T-helper 1 cell treated with Interleukin-12 subunit alpha and Interleukin-12 subunit beta and Interleukin-4 antibody, amounts not matched to agents 30 μg/mL and 1 μg/mL, for 36 hours (primary cell): Measurements from ENCODE around the gene JAZF1.
"Not testable (repeated sequence)": the region's sequence is repeated elsewhere in the genome, so short reads cannot be mapped to it uniquely, and the experiment has no call there.

Experiments
- H3K27ac Mint-ChIP-seq: one replicate; pipeline ENCODE4 v1.8.0; 2021; ENCODE audit warnings: mild to moderate bottlenecking, mixed read lengths
- H3K27me3 Mint-ChIP-seq: one replicate; pipeline ENCODE4 v1.8.0; 2021; ENCODE audit warnings: low read depth, mixed read lengths
- H3K36me3 Mint-ChIP-seq: one replicate; pipeline ENCODE4 v1.8.0; 2021; ENCODE audit warnings: low read depth, mixed read lengths
- H3K4me1 Mint-ChIP-seq: one replicate; pipeline ENCODE4 v1.8.0; 2021; ENCODE audit warnings: low read depth, mixed read lengths
- H3K4me3 Mint-ChIP-seq: one replicate; pipeline ENCODE4 v1.8.0; 2021; ENCODE audit warnings: mild to moderate bottlenecking, moderate library complexity, mixed read lengths
- H3K9me3 Mint-ChIP-seq: one replicate; pipeline ENCODE4 v1.8.0; 2021; ENCODE audit warnings: mixed read lengths

Gene JAZF1

DNA sequence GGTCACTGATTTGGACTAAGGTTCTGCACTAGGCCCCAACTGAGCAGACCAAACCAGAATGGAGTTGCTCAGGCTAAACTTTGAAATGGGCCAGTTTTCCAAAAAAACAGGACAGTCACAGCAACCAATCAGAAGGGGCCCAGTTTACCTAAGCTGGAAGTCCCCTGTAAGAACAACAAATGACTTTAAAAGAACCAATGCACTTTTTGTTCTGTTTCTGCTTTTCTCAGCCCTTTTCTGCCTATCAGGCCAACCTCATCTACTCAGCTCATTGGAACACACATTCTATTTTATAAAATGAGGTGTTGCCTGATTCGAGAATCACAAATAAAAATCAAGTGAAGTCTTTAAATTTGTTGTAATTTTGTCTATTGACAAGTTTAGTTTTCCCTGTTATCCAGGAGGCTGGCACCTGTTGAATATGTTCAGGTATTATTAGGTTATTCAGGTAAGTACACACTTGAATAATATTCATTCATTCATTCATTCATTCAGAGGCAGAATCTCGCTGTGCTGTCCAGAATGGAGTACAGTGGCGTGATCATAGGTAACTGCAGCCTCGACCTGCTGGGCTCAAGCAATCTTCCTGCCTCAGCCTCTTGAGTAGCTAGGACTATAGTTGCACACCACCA, 271.9 kb downstream of the JAZF1 start:
- no peak overlapping the region for H3K27ac Mint-ChIP-seq
- H3K36me3 Mint-ChIP-seq, result no peaks in the 10 kb centered on the region
- peaks cover 23% of the 10 kb centered on the region for H3K27me3 Mint-ChIP-seq
- H3K9me3 Mint-ChIP-seq, result no peaks in the 10 kb centered on the region
- no peaks in the 10 kb centered on the region for H3K4me1 Mint-ChIP-seq
- H3K4me3 Mint-ChIP-seq, result no peak overlapping the region

DNA sequence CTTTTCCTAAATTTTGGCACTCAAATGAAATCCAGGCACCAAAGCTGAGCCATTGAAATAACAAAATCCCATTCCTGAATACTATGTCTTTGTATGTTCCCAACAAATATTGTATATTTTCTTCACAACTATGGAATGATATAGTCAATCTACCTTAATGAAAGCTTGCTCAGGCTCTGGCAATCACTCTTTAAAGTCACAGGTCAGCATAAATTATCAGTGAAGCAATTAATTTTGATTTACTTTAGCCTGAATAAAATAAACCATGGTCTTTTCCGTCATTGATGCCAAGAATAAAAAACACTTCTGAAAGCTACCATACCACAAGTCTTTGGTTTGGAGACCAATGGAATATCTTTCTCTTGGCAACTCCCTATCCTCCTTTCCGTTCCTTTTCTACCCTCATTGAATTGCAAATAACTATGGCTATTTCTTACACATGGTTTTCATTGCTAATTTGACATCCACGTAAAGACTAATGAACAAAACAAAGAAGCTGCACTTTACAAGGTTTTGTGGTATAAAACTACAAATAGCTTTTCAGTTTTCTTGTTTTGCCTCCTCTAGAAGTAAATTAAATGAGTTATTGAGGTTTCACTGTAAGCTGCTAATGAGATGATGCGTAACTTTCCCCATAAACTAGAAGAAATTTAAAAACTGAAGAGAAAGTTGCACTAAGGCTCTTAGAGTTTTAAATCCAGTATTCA, 274.1 kb downstream of the JAZF1 start:
- no peak overlapping the region for H3K4me3 Mint-ChIP-seq

DNA sequence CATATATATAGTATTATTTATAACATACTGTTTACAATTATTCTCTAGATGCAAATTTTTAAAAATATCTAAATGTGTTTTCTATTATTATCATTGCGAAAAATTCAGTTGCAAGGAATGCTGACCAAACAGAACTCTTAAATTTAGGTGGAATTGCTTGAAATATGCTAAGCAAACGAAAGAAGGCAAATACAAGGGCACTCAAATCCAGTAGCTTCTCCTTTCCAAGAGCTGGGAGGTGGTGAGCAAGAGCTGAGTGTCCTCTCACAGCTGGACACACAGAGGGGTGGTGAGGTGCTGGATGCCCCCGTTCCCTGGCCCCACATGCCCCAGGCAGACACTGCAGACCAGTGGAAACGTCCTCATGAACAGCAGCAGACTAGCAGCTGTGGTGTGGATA, 274.6 kb downstream of the JAZF1 start:
- Mint-ChIP-seq H3K36me3 (no peaks in the 10 kb centered on the region), H3K27me3 (peaks cover 23% of the 10 kb centered on the region), H3K9me3 (no peaks in the 10 kb centered on the region), H3K27ac (no peak overlapping the region), H3K4me3 (no peak overlapping the region), H3K4me1 (peaks cover 9% of the 10 kb centered on the region)

More for the DNA sequence above, 274.1 kb downstream of the JAZF1 start:
- Mint-ChIP-seq H3K27me3 (peaks cover 25% of the 10 kb centered on the region), H3K4me1 (peaks cover 3% of the 10 kb centered on the region), H3K36me3 (no peaks in the 10 kb centered on the region), H3K9me3 (no peaks in the 10 kb centered on the region), H3K27ac (no peak overlapping the region)

DNA sequence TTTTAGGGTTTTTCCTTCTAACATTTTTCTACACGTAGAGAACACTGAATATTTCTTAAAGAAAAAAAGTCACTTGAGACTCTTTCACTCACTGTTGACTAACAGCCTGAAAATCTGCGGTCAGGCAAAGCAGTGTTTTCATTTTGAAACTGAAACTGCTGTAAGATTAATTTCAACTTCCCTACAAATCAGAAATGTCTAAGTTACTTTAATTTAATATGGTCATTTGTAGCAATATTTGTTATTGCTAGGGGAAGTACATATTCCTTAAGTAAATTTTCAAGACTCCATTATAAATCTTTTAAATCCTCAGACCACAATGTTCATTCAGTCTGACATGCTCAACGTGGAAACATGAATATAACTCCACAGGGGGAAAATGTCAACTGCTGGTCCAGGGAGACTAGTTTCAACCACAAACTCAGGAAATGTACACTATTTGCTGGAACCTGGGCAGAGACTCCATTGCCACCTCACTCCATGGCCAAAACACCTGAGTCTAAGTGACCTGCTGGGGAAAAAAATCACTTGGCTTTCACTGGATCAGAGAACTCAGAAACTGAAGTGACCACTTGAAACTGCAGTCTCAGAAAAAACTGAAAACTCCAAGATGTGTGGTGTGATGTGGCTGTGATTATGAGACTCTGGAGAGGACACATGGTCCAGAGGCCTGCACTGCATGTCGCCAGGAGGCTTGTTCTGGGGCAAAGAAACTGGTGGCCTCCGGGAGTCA, 279.4 kb downstream of the JAZF1 start:
- no peaks in the 10 kb centered on the region for H3K9me3 Mint-ChIP-seq
- H3K27me3 Mint-ChIP-seq, result peaks cover 14% of the 10 kb centered on the region
- peak overlapping the region; percentile 14 for H3K4me3 Mint-ChIP-seq
- peak overlapping the region; percentile 36 for H3K27ac Mint-ChIP-seq
- H3K4me1 Mint-ChIP-seq, result peaks cover 26% of the 10 kb centered on the region
- no peaks in the 10 kb centered on the region for H3K36me3 Mint-ChIP-seq

DNA sequence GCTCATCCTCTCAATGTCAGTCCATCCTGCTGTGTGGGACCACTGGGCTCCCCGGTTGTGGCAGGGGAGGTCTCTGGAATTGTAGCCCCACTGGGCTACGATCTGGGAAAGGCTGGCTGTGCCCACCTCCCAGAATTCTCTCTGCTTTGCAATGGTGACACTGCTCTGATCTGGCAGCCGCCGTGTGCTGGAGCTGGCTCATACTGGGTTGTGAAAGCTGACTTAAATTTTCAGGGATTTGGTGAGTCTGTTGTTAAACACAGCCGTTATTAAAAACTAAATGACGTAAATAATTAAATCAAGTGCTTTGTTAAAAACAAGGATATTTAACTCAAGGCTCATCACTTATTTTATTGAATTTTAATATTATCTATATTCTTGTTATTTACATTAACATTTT, 280.6 kb downstream of the JAZF1 start:
- Mint-ChIP-seq H3K36me3 (no peaks in the 10 kb centered on the region), H3K4me3 (no peak overlapping the region), H3K27me3 (peaks cover 9% of the 10 kb centered on the region), H3K27ac (no peak overlapping the region), H3K4me1 (peaks cover 36% of the 10 kb centered on the region), H3K9me3 (no peaks in the 10 kb centered on the region)

DNA sequence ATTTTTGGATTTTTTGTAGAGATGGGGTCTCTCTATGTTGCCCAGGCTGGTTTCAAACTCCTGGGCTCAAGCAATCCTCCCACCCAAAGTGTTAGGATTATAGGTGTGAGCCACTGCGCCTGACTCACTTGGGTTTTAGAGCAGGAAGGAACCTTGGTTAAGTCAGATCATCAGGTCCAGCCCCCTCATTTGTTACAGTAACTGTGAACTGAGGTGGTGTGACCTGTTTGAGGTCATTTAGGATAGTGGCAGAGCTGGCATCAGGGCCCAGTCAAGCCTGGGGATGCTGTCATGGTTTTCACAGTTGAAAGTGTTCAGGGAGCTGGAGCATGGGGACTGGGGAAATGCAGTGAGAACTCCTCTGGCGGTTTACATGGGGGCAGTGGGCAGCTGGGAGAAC, 281.0 kb downstream of the JAZF1 start:
- H3K27me3 Mint-ChIP-seq, result peaks cover 9% of the 10 kb centered on the region
- H3K36me3 Mint-ChIP-seq, result no peaks in the 10 kb centered on the region
- H3K9me3 Mint-ChIP-seq, result no peaks in the 10 kb centered on the region
- H3K4me3 Mint-ChIP-seq, result no peak overlapping the region
- H3K27ac Mint-ChIP-seq, result peak overlapping the region; percentile 77
- peaks cover 36% of the 10 kb centered on the region for H3K4me1 Mint-ChIP-seq

DNA sequence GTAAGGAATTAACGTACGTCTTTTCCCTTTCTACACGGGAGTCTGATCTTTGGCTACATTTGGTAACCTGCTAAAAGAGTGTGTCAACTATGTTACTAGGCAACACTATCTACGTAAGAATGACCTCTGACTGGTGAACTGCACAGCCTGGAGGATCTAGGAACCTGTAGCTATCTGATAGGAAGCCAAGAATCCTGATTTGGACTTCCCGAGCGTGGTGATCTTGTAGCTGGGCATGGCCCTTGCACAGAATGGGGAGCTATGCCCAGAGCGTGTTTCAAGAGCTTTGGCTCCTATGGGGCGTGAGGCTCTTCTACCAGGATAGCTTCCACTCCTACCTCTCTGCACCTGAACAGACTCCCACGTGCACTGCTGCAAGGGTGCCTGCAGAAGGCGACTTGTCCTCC, 283.2 kb downstream of the JAZF1 start:
- Mint-ChIP-seq H3K4me3 (no peak overlapping the region), H3K9me3 (no peaks in the 10 kb centered on the region), H3K4me1 (peaks cover 38% of the 10 kb centered on the region), H3K27ac (no peak overlapping the region), H3K27me3 (peaks cover 5% of the 10 kb centered on the region), H3K36me3 (no peaks in the 10 kb centered on the region)

DNA sequence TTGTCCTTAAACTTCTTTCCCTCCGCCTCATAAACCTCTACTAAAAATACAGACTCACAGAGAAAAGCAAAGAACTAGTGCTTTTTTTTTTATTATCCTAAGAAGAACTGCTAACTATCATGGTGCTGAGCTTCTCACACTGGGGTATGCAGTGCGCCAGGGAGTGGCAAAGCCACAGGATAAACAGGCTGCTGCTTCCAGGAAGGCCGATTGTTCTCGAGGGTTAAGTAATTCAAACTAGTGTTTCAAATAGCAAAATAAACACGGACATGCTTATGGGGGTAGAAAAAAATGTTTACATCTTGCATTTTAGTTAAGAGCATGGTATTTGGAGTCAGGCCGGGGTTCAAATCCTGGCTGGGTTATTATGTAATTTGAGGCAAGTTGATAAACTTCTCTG, 283.6 kb downstream of the JAZF1 start:
- no peaks in the 10 kb centered on the region for H3K9me3 Mint-ChIP-seq
- no peak overlapping the region for H3K4me3 Mint-ChIP-seq
- H3K27me3 Mint-ChIP-seq, result peaks cover 5% of the 10 kb centered on the region
- peaks cover 38% of the 10 kb centered on the region for H3K4me1 Mint-ChIP-seq
- no peaks in the 10 kb centered on the region for H3K36me3 Mint-ChIP-seq
- H3K27ac Mint-ChIP-seq, result no peak overlapping the region

DNA sequence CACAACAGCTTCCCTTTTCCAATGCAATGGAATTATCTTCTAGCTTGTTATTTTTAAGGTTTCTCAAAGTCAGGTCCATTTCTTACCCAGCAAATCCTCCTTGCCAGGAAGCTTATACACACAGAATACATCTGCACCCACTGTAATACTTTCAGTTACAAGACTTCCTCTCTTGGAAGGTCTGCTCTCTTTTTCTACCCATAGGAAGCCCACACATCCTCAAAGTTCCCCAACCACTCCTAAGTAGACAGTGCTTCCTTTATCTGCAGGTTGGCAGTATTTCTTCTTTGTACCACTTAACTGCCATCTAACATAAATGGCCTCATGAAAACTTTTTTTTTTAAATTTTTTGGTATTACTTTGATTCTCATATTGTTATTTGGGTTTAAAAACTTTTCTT, 285.0 kb downstream of the JAZF1 start:
- Mint-ChIP-seq H3K4me3 (no peak overlapping the region), H3K36me3 (no peaks in the 10 kb centered on the region), H3K27ac (no peak overlapping the region), H3K4me1 (peaks cover 27% of the 10 kb centered on the region), H3K27me3 (peaks cover 5% of the 10 kb centered on the region), H3K9me3 (no peaks in the 10 kb centered on the region)

DNA sequence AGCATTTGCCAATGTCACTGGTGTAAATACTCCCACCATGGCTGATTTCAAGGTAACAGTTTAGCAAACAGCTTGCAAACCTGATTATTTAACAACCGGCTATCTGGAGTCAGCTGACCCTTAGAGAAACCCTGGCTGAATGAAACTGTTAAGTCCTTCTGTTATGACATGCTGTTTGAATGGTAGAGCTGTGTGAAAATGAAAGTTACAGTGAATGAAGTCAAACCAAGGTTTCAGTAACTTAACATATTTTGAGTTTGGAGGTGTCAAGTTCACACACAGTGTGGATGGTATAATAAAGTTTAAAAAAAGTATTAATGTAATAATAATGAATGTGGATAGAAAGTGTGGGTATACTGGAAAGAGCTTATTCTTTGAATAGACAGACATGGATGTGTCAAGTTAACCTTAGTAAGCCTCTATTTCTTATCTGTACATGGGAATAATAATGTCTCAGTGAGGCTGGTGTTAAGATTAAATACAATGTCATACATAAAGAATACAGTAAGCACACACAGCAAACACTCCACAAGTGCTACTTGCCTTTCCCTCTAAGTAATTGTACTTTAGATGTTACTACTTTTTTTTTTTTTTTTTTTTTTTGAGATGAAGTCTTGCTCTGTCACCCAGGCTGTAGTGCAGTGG, 290.3 kb downstream of the JAZF1 start:
- Mint-ChIP-seq H3K27ac (no peak overlapping the region), H3K36me3 (no peaks in the 10 kb centered on the region), H3K27me3 (peaks cover 10% of the 10 kb centered on the region)

DNA sequence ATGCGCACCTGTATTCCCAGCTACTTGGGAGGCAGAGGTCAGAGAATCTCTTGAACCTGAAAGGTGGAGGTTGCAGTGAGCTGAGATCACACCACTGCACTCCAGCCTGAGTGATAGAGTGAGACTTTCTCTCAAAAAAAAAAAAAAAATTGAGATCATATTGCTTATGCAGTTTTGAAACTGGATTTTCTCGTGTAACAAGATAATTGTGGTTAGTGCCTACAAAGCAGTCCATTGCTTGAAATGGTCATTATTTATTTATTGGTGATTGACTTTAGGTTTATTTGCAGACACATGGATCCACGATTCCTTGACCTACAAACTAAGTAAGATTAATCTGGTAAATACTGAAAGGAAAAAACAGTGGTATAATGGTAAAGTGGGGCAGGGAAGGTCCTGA, 290.8 kb downstream of the JAZF1 start:
- Mint-ChIP-seq H3K27ac (no peak overlapping the region), H3K4me1 (peaks cover 7% of the 10 kb centered on the region), H3K4me3 (no peak overlapping the region), H3K9me3 (no peaks in the 10 kb centered on the region), H3K27me3 (peaks cover 10% of the 10 kb centered on the region), H3K36me3 (no peaks in the 10 kb centered on the region)

More for the DNA sequence above, 290.3 kb downstream of the JAZF1 start:
- H3K4me1 Mint-ChIP-seq, result peaks cover 8% of the 10 kb centered on the region
- H3K4me3 Mint-ChIP-seq, result no peak overlapping the region
- no peaks in the 10 kb centered on the region for H3K9me3 Mint-ChIP-seq

DNA sequence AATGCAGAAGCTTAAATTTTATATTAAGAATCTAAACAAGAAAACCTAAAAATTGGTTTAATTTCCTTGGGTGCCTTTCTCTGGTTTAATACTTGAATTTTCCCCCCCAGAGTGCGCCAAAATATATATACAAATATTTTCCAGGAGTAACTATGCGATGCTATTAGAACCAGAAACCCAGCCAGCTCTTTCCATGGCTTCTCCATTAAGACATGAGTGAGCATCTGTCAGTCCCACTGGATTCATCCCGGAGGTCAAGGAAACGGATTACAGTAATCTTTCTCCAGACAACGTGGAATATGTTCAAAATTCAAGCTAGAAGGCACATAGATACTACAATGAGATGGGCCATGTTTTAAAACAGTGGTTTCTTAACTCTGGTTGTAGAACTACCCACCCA, 291.9 kb downstream of the JAZF1 start:
- Mint-ChIP-seq H3K27me3 (peaks cover 10% of the 10 kb centered on the region), H3K4me1 (peaks cover 5% of the 10 kb centered on the region), H3K27ac (no peak overlapping the region), H3K4me3 (no peak overlapping the region), H3K9me3 (no peaks in the 10 kb centered on the region), H3K36me3 (no peaks in the 10 kb centered on the region)

DNA sequence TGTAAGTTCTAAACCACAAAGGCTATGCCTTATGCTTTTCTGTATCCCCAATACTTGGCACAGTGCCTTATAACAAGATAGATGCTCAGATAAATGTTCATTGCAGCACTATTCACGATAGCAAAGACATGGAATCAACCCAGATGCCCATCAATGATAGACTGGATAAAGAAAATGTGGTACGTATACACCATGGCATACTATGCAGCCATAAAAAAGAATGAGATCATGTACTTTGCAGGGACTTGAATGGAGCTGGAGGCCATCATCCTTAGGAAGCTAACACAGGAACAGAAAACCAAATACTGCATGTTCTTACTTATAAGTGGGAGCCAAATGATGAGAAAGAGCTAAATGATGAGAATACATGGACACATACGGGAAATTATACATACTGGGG, 293.9 kb downstream of the JAZF1 start:
- H3K36me3 Mint-ChIP-seq, H3K4me1 Mint-ChIP-seq, H3K4me3 Mint-ChIP-seq, H3K9me3 Mint-ChIP-seq, H3K27ac Mint-ChIP-seq: not testable (repeated sequence)
- peaks cover 12% of the 10 kb centered on the region for H3K27me3 Mint-ChIP-seq

DNA sequence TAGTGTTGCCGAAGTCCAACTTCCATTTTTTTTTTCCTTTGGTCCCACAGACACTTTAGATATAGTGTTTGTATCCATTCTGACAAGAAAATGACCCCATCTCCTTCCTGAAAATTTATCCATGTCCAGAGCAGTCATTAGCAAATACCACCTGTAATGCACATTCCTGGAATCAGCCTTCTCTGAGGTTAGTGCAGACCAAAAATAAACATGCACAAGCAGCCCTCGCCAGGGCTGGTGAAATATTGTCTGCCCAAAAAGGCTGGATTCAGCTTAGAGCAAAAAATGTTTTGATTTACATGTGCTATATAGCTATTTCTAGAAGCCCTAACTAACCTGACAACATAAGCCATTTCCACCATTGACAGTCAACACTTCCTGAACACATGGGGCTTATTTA, 294.9 kb downstream of the JAZF1 start:
- H3K4me1 Mint-ChIP-seq, result peaks cover 5% of the 10 kb centered on the region
- H3K27ac Mint-ChIP-seq, result no peak overlapping the region
- H3K4me3 Mint-ChIP-seq, result no peak overlapping the region
- no peaks in the 10 kb centered on the region for H3K9me3 Mint-ChIP-seq
- no peaks in the 10 kb centered on the region for H3K36me3 Mint-ChIP-seq
- peaks cover 12% of the 10 kb centered on the region for H3K27me3 Mint-ChIP-seq
